Measurements from ENCODE around the gene KSR2.

The KSR2 gene

GRCh38 chr12:117968826-117969659 lies at the start of gene KSR2 (continued):
- TF ChIP-seq KLF10 (tag by site-specific recombination; IDR thresholded peaks at IDR 0.05) (peak; percentile 66; the same call in 1 of the 2 replicates), ZBTB7A (tag by site-specific recombination; IDR thresholded peaks at IDR 0.05; ENCODE audit: low read depth) (no peak), EGR2 (tag by site-specific recombination; IDR thresholded peaks at IDR 0.05; ENCODE audit: low read depth) (peak; percentile 50; the same call in 1 of the 2 replicates), ZNF555 (tag by site-specific recombination; conservative IDR thresholded peaks at IDR 0.05) (no peak), ZNF335 (tag by site-specific recombination; conservative IDR thresholded peaks at IDR 0.05) (peak; percentile 81), PRDM10 (tag by site-specific recombination; IDR thresholded peaks at IDR 0.05) (peak; percentile 39; the same call in 1 of the 2 replicates), KLF1 (tag by site-specific recombination; IDR thresholded peaks at IDR 0.05) (0 out of 2 replicates have a peak, but pooled peaks have one; percentile 14), SP7 (tag by site-specific recombination; IDR thresholded peaks at IDR 0.05) (peak; percentile 50), ZBTB21 (tag by site-specific recombination; IDR thresholded peaks at IDR 0.05) (peak; percentile 47; the same call in 1 of the 2 replicates), ZNF610 (tag by site-specific recombination; IDR thresholded peaks at IDR 0.05; ENCODE audit: borderline replicate concordance) (peak; percentile 37; the same call in 1 of the 2 replicates)

- ChIA-PET CTCF (interaction anchor here (0.6 to 2.0 kb wide), 4 partner anchors 17 to 144 kb away, joined by 3 to 9 read pairs (median 5); no protein-coding TSS in a partner anchor), POLR2A (no interaction called here)
- H3K9me3 ChIP-seq (ENCODE audit: control insufficient read depth, insufficient read depth, low read depth, low read length) = no peaks in the 10 kb centered on the region
- no peak overlapping the region for H3K27ac ChIP-seq (ENCODE audit: extremely low read depth, low read depth, low read length)
- TF ChIP-seq ZNF596 (tag by site-specific recombination; IDR thresholded peaks at IDR 0.05) = no peak
- TF ChIP-seq ZNF274 (IDR thresholded peaks at IDR 0.05; ENCODE audit: low read length) = no peak
- TF ChIP-seq ZNF274 (tag by site-specific recombination; IDR thresholded peaks at IDR 0.05; ENCODE audit: borderline replicate concordance) = no peak
- no peak for TF ChIP-seq ZNF561 (tag by site-specific recombination; IDR thresholded peaks at IDR 0.05; ENCODE audit: borderline replicate concordance)
- no peak for TF ChIP-seq ZNF10 (tag by site-specific recombination; IDR thresholded peaks at IDR 0.05)
- TF ChIP-seq ZNF658 (tag by site-specific recombination; IDR thresholded peaks at IDR 0.05) = no peak
- no peak for TF ChIP-seq ZNF518A (tag by site-specific recombination; conservative IDR thresholded peaks at IDR 0.05; ENCODE audit: low read depth)
- no peak for TF ChIP-seq ZNF324 (tag by site-specific recombination; IDR thresholded peaks at IDR 0.05)
- no peak for TF ChIP-seq ZNF362 (tag by site-specific recombination; IDR thresholded peaks at IDR 0.05)
- TF ChIP-seq ZNF423 (tag by site-specific recombination; IDR thresholded peaks at IDR 0.05) = no peak
- no peak for TF ChIP-seq ZNF155 (tag by site-specific recombination; IDR thresholded peaks at IDR 0.05)
- no peak for TF ChIP-seq ZNF785 (tag by site-specific recombination; IDR thresholded peaks at IDR 0.05)
- no peak for TF ChIP-seq ZSCAN30 (tag by site-specific recombination; IDR thresholded peaks at IDR 0.05)
- no peak for TF ChIP-seq ZNF600 (tag by site-specific recombination; IDR thresholded peaks at IDR 0.05)
- no peak for TF ChIP-seq ZNF2 (tag by site-specific recombination; IDR thresholded peaks at IDR 0.05)
- H3K4me1 ChIP-seq (ENCODE audit: control insufficient read depth, insufficient read depth, low read length) = peaks cover 4% of the 10 kb centered on the region; the same call in 1 of the 2 replicates
- peaks cover 43 to 54% of the 10 kb centered on the region in 2 experiments for H3K36me3 ChIP-seq (ENCODE audit: control insufficient read depth in 2 of 2, insufficient read depth in 1 of 2, low read length in 2 of 2)
- H3K4me3 ChIP-seq (ENCODE audit: low read depth, low read length) = peak overlapping the region; percentile 100
These were observed 49.1 kb upstream of the KSR2 start for GRCh38 chr12:118017926-118018325.

Data from HEK293 (cell line).